Measurements from ENCODE around the gene MYBPC2.

Gene MYBPC2

GRCh38 chr19:50475736-50476223 is 43.1 kb downstream of the MYBPC2 start:
- Histone ChIP-seq H3K27me3 (replicated peaks; ENCODE audit: control insufficient read depth, insufficient read depth, low read length) (no peaks in the 10 kb centered on the region), H3K4me3 (replicated peaks; ENCODE audit: low read depth, low read length) (no peak overlapping the region), H3K36me3 (ENCODE audit: control insufficient read depth, insufficient read depth, low read length) (peaks cover 20% of the 10 kb centered on the region)
- no peak for TF ChIP-seq CTCF (IDR thresholded peaks at IDR 0.05; ENCODE audit: insufficient read depth, low read length, poor library complexity, severe bottlenecking)
- DNase-seq (ENCODE audit: extremely low read depth, insufficient read length), result no peak

- no peak for TF ChIP-seq CTCF (IDR thresholded peaks at IDR 0.05; ENCODE audit: insufficient read depth, low read length, poor library complexity, severe bottlenecking)
- H3K4me3 ChIP-seq (replicated peaks; ENCODE audit: low read depth, low read length), result peak within 1 kb of the TSS; percentile 79
- peak; percentile 97 for DNase-seq (ENCODE audit: extremely low read depth, insufficient read length)
- peaks cover 26% of the 10 kb centered on the region for H3K36me3 ChIP-seq (ENCODE audit: control insufficient read depth, insufficient read depth, low read length)
- H3K27me3 ChIP-seq (replicated peaks; ENCODE audit: control insufficient read depth, insufficient read depth, low read length), result no peaks in the 10 kb centered on the region
These were observed 43.7 kb downstream of the MYBPC2 start, which contains the start of the genes EMC10 and GARIN5A for GRCh38 chr19:50476224-50476906. EMC10 (plus strand) TSS chr19:50476507; CDS start chr19:50476545, 38 bp downstream. GARIN5A (minus strand) TSS chr19:50476848; CDS start chr19:50476388, 460 bp downstream.

GRCh38 chr19:50476907-50477238 is 44.2 kb downstream of the MYBPC2 start:
- TF ChIP-seq CTCF (IDR thresholded peaks at IDR 0.05; ENCODE audit: insufficient read depth, low read length, poor library complexity, severe bottlenecking), result no peak

GRCh38 chr19:50477751-50478515 is 45.2 kb downstream of the MYBPC2 start:
- no peak for DNase-seq (ENCODE audit: extremely low read depth, insufficient read length)
- Histone ChIP-seq H3K4me3 (replicated peaks; ENCODE audit: low read depth, low read length) (peak overlapping the region; percentile 79; the same call in 1 of the 2 replicates), H3K27me3 (replicated peaks; ENCODE audit: control insufficient read depth, insufficient read depth, low read length) (no peaks in the 10 kb centered on the region), H3K36me3 (ENCODE audit: control insufficient read depth, insufficient read depth, low read length) (peaks cover 34% of the 10 kb centered on the region)
- no peak for TF ChIP-seq CTCF (IDR thresholded peaks at IDR 0.05; ENCODE audit: insufficient read depth, low read length, poor library complexity, severe bottlenecking)

More at GRCh38 chr19:50476907-50477238, 44.2 kb downstream of the MYBPC2 start:
- no peak for DNase-seq (ENCODE audit: extremely low read depth, insufficient read length)
- Histone ChIP-seq H3K4me3 (replicated peaks; ENCODE audit: low read depth, low read length) (peak overlapping the region; percentile 79), H3K27me3 (replicated peaks; ENCODE audit: control insufficient read depth, insufficient read depth, low read length) (no peaks in the 10 kb centered on the region), H3K36me3 (ENCODE audit: control insufficient read depth, insufficient read depth, low read length) (peaks cover 31% of the 10 kb centered on the region)

- Histone ChIP-seq H3K36me3 (ENCODE audit: control insufficient read depth, insufficient read depth, low read length) (peaks cover 37% of the 10 kb centered on the region), H3K27me3 (replicated peaks; ENCODE audit: control insufficient read depth, insufficient read depth, low read length) (no peaks in the 10 kb centered on the region), H3K4me3 (replicated peaks; ENCODE audit: low read depth, low read length) (no peak overlapping the region)
- peak; percentile 44 for TF ChIP-seq CTCF (IDR thresholded peaks at IDR 0.05; ENCODE audit: insufficient read depth, low read length, poor library complexity, severe bottlenecking)
- DNase-seq (ENCODE audit: extremely low read depth, insufficient read length), result no peak
These were observed 46.4 kb downstream of the MYBPC2 start for GRCh38 chr19:50478901-50479715.
